Endothelial cell of umbilical vein (primary cell): ENCODE results near the gene CCDC74B.
"Not testable (repeated sequence)": the region's sequence is repeated elsewhere in the genome, so short reads cannot be mapped to it uniquely, and the experiment has no call there.

Experiments used
- EZH2 ChIP-seq: IDR thresholded peaks from 2 replicates; pipeline ENCODE4 v1.6.1; 2012; ENCODE audit warnings: borderline replicate concordance, low read depth, mild to moderate bottlenecking, moderate library complexity, low read length, inconsistent platforms; ENCODE audit not compliant: severe bottlenecking
- FOS ChIP-seq: IDR thresholded peaks from 2 replicates; pipeline ENCODE4 v1.6.1; 2011; ENCODE audit warnings: mild to moderate bottlenecking, low read length, moderate library complexity, borderline replicate concordance; ENCODE audit not compliant: insufficient read depth
- JUN ChIP-seq: IDR thresholded peaks from 2 replicates; pipeline ENCODE4 v1.6.1; 2011; ENCODE audit warnings: borderline replicate concordance, low read depth; ENCODE audit not compliant: insufficient read length, insufficient read depth
- MYC ChIP-seq: IDR thresholded peaks from one replicate; pipeline ENCODE4 v1.6.1; 2011; ENCODE audit warnings: mild to moderate bottlenecking, low read depth, low read length
- POLR2A ChIP-seq: IDR thresholded peaks from 2 replicates; pipeline ENCODE4 v1.6.1; 2012; ENCODE audit warnings: low read depth, mild to moderate bottlenecking, control low read depth, low read length
- POLR2AphosphoS5 ChIP-seq: IDR thresholded peaks from 2 replicates; pipeline ENCODE4 v1.6.1; 2012; ENCODE audit warnings: low read depth, mild to moderate bottlenecking, control low read depth, low read length, moderate library complexity; ENCODE audit not compliant: insufficient read depth
- TF ChIP-seq, protein P1 (sequence below), 2 donors: IDR thresholded peaks; 1 replicate in 1 of 2; 2 replicates in 1 of 2; pipeline ENCODE4 v1.5.1; 2011; ENCODE audit warnings: low read length in 2 of 2, mild to moderate bottlenecking in 2 of 2, moderate library complexity in 2 of 2, control low read depth in 1 of 2, inconsistent platforms in 1 of 2, low read depth in 1 of 2; ENCODE audit not compliant: insufficient read depth in 1 of 2; ENCODE audit errors: extremely low read depth in 1 of 2
- TF ChIP-seq, protein P2 (sequence below): IDR thresholded peaks from 2 replicates; pipeline ENCODE4 v1.6.1; 2011; ENCODE audit not compliant: insufficient read depth, insufficient read length

DNA sequence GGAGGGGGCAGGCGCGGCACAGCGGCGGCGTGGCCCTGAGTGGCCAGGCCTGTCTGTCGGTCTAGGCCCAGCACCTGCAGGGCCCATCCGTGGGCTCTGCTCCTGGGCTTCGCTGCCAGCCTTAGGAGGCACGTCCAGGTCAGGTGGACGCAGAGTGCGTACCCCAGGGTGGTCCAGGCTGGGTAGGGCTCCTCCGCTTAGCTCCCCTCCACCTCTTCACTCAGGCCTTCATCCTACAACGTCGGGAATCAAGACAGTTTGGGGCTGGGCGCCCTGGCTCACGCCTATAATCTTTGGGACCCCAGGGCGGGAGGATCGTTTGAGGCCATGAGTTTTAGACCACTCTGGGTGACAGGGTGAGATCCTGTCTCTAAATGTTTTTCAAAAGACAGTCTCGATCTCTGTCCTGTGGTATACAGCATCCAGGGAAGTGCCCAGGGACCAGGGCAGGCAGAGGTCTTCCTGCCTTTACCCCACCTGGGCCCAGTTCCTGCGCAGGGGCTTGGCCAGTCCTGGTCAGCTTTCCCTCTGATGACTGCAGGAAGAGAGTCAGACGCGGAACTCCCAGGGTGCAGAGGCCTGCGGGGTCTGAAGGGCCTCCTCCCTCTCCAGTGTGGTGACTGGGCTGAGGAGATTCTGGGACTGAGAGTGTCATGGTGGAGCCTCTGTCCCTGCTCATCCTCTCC, 38.1 kb upstream of the CCDC74B start:
- TF ChIP-seq, protein P1, sequence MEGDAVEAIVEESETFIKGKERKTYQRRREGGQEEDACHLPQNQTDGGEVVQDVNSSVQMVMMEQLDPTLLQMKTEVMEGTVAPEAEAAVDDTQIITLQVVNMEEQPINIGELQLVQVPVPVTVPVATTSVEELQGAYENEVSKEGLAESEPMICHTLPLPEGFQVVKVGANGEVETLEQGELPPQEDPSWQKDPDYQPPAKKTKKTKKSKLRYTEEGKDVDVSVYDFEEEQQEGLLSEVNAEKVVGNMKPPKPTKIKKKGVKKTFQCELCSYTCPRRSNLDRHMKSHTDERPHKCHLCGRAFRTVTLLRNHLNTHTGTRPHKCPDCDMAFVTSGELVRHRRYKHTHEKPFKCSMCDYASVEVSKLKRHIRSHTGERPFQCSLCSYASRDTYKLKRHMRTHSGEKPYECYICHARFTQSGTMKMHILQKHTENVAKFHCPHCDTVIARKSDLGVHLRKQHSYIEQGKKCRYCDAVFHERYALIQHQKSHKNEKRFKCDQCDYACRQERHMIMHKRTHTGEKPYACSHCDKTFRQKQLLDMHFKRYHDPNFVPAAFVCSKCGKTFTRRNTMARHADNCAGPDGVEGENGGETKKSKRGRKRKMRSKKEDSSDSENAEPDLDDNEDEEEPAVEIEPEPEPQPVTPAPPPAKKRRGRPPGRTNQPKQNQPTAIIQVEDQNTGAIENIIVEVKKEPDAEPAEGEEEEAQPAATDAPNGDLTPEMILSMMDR (IDR thresholded peaks at IDR 0.05; ENCODE audit: extremely low read depth in 1 of 2, insufficient read depth in 1 of 2, low read depth in 1 of 2, low read length in 2 of 2) = not testable (repeated sequence)
- not testable (repeated sequence) for TF ChIP-seq JUN, POLR2AphosphoS5, EZH2, FOS, MYC
- TF ChIP-seq POLR2A = peak; percentile 17
- TF ChIP-seq, protein P2, sequence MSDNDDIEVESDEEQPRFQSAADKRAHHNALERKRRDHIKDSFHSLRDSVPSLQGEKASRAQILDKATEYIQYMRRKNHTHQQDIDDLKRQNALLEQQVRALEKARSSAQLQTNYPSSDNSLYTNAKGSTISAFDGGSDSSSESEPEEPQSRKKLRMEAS = not testable (repeated sequence)
